GM12874 (cell line): ENCODE results near the gene GALNT11.

ENCODE experiments used
- TF ChIP-seq, protein P1 (sequence below): IDR thresholded peaks from 2 replicates; pipeline ENCODE4 v1.5.1; 2011; ENCODE audit warnings: low read depth, mild to moderate bottlenecking, control low read depth, low read length, moderate library complexity; ENCODE audit not compliant: insufficient read depth

GALNT11 gene

DNA sequence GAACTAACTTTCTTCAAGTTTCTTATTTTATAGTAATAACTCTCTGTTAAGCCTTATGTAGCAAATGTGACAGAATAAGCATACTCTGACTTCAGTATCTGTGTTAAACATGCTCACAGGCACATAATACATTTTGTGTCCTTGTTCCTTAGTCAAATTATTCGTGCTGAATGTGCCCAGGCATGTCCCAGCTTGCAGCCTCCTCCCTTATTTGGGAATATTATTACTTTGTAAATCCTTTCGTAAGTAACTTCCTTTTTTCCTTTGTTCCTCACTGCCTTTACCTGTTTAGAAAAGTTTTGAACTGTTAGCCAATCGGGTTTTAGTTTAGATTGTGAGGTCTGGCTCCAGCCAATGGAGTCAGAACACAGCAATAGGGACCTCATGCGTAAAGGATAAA is 46.9 kb downstream of the GALNT11 start:
- TF ChIP-seq, protein P1, sequence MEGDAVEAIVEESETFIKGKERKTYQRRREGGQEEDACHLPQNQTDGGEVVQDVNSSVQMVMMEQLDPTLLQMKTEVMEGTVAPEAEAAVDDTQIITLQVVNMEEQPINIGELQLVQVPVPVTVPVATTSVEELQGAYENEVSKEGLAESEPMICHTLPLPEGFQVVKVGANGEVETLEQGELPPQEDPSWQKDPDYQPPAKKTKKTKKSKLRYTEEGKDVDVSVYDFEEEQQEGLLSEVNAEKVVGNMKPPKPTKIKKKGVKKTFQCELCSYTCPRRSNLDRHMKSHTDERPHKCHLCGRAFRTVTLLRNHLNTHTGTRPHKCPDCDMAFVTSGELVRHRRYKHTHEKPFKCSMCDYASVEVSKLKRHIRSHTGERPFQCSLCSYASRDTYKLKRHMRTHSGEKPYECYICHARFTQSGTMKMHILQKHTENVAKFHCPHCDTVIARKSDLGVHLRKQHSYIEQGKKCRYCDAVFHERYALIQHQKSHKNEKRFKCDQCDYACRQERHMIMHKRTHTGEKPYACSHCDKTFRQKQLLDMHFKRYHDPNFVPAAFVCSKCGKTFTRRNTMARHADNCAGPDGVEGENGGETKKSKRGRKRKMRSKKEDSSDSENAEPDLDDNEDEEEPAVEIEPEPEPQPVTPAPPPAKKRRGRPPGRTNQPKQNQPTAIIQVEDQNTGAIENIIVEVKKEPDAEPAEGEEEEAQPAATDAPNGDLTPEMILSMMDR, result no peak

DNA sequence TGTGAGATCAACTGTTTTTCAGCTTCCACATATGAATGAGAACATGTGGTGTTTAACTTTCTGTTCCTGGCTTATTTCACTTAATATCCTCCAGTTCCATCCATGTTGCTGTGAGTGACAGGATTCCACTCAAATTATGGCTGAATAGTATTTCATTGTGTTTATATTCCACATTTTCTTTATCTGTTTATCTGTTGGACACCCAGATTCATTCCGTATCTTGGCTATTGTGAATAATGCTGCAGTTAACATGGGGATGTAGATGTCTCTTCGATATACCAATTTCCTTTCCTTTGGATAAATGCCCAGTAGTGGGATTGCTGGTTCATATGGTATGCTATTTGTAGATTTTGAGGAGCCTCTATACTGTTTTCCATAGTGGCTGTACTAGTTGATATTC is 47.9 kb downstream of the GALNT11 start:
- TF ChIP-seq, protein P1, result no peak

DNA sequence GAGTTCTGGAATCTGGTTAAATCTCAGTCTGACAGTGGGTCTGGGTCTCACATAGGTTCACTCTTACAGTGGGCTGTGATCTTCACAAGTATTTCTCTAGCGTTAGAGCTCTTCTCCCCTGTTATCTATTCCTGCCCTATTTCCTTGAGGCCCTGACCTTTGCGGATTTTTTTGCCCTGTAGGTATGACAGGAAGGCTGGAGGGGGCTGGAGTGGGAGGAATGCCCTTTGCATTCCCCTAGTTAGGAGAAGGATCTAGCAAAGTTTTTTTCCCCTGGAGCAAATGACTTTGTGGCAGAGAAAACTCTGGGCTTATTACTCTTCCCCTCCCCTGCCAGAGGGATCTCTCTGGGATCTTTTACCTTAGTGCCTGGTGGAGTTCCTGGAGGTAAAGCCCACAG is 49.2 kb downstream of the GALNT11 start:
- TF ChIP-seq, protein P1, result no peak

DNA sequence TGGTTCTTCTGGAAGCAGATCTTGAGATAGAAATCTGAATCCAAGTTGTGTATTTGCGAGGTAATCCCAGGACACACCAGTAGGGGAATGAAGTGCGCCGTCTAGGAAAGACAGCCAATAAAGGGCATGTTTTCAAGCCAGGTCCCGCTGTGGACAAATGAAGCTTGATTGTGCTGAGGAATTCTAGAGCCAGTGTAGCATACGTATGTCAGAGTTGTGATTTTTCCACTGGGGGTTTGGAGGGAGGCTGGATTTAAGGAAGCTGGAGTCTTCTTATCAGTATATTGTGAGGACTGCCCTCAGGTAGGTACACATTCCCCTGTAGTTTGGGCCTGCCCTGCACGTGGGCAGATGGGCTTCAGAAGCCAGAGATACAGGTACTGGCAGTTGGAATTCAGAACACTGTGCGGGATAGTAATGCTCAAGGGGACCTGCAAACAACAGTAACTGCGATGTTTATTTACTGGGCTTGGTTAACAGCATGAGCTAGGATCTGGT is 50.9 kb downstream of the GALNT11 start:
- TF ChIP-seq, protein P1, result peak; percentile 49; the same call in 1 of the 2 replicates

DNA sequence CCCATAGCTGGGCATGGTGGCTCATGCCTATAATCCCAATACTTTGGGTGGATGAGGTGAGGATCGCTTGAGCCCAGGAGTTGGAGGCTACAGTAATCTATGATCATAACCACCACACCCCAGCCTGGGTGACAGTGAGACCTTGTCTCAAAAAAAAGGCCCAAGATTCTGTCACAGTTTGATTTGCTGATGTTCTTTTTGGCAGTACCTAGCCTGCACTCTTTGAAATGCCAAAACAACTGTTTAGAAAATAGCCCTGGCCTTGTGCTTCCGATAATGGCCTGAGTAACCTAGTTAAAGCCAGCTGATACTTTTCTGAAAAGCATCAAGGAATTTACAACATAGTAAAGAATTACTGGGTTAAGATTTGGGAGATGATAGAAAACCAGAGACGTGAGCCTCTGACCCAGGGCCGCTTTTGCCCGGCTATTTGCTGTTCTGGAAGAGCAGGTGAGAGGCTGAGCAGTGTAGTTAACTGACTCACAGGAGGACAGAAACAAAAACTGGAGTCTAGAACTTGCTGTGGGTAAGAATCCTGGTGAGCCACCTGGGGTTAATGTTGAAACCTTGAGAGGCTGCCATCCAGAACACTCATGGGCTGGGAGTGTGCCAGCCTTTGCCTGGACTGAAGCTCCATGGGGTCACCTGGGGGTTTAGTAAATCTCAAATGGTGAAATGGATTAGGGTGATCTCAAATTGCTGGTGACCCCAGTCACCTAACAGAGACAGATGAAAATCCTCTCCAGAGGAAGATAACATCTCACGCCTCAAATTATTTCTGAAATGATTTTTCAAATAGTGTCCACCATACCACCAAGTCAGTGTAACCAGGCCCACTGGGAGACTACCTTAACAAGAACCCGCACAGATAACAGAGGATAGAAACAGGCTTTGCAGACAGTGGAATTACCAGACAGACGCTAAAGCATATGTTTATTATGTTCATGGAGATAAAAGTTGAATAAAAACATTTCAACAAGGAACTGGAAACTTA is 51.8 kb downstream of the GALNT11 start:
- TF ChIP-seq, protein P1, result no peak

DNA sequence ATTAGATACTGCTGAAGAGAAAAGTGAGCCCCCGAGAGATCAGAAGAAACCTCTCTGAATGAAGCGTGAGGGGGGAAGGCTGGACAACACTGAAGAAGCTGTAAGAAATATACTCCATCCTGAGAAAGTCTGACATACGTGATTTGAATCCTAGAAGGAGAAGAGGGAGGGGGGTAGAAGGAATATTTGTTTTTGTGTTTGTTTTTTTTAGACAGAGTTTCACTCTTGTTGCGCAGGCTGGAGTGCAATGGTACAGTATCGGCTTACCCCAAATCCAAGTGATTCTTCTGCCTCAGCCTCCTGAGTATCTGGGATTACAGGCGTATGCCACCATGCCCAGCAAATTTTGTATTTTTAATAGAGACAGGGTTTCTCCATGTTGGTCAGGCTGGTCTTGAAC is 52.6 kb downstream of the GALNT11 start:
- TF ChIP-seq, protein P1, result no peak

DNA sequence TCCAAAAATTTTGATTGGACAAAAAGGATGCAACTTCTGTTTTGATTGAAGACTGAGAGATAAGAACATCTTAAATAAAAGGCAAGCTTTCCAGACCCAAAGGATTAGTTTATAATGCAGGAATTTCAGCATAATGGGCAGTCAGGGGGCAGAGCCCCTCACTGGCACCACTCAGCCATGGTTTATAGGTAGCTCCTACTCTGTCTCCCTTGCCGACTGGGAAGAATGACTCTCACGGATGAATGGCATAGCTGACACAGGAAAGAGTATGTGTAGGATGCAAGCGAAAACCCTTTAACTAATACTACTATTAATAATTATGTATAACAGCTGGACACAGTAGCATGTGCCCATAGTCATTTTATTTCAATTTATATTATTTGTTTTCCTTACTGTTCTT is 53.3 kb downstream of the GALNT11 start:
- TF ChIP-seq, protein P1, result no peak
